GM12878 (cell line): ENCODE data around the gene VSTM5.

Experiments used
- BACH1 ChIP-seq: fragments of 450-650 bp; IDR thresholded peaks from 2 replicates; pipeline ENCODE4 v1.6.1; 2017; ENCODE audit warnings: mild to moderate bottlenecking, borderline replicate concordance
- CREB1 ChIP-seq: IDR thresholded peaks from 2 replicates; pipeline ENCODE4 v1.6.1; 2012; ENCODE audit warnings: low read depth, mild to moderate bottlenecking, inconsistent platforms
- MEF2A ChIP-seq: IDR thresholded peaks from 2 replicates; pipeline ENCODE4 v1.6.1; 2011; ENCODE audit warnings: low read depth, mild to moderate bottlenecking, low read length, moderate library complexity; ENCODE audit not compliant: insufficient read depth
- MXI1 ChIP-seq: fragments of 150-350 bp; IDR thresholded peaks from 2 replicates; pipeline ENCODE4 v1.6.1; 2011; ENCODE audit warnings: low read depth, mild to moderate bottlenecking, inconsistent platforms, low read length, improper control_type of control experiment
- POLR2AphosphoS2 ChIP-seq: IDR thresholded peaks from 2 replicates; pipeline ENCODE4 v1.6.1; 2011; ENCODE audit warnings: low read depth, mild to moderate bottlenecking, low read length, improper control_type of control experiment, moderate library complexity
- RELA ChIP-seq: fragments of 450-650 bp; IDR thresholded peaks from 2 replicates; pipeline ENCODE4 v1.8.0; 2014; ENCODE audit warnings: borderline replicate concordance; ENCODE audit not compliant: partially characterized antibody
- SP1 ChIP-seq: IDR thresholded peaks from one replicate; pipeline ENCODE4 v1.6.1; 2011; ENCODE audit warnings: low read depth, low read length
- SUZ12 ChIP-seq: fragments of 200-600 bp; sonication (generic); IDR thresholded peaks from one replicate; pipeline ENCODE4 v1.6.1; 2018; ENCODE audit warnings: antibody characterized with exemption, mild to moderate bottlenecking; ENCODE audit not compliant: unreplicated experiment
- TF ChIP-seq, protein P1 (sequence below), 3 experiments: IDR thresholded peaks in 2 of 3; conservative IDR thresholded peaks in 1 of 3; 2 replicates each; pipeline ENCODE4 v1.5.1; 2011; ENCODE audit warnings: low read depth in 3 of 3, low read length in 3 of 3, mild to moderate bottlenecking in 3 of 3, control low read depth in 2 of 3, moderate library complexity in 2 of 3, inconsistent platforms in 1 of 3, mixed read lengths in 1 of 3; ENCODE audit not compliant: control insufficient read depth in 2 of 3, insufficient read depth in 1 of 3; ENCODE audit errors: extremely low read depth in 1 of 3

DNA sequence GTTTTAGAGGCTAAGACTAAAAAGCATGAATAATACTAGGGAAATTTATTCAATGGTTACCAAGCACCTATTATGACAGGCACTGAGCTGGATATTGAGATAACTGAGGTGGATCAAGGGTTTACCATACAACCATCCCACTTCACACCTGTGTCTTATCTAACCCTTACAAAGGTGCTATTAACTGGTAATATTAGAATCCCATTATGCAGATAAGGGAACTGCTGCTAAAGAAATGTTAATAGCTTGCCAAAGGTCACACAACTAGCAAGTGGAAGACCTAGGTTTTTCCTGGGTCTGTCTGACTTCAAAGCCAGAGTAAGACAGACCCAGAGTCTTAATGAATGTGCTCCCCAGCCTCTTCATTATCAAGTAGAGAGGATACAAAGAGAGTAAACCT is 21.1 kb upstream of the VSTM5 start:
- TF ChIP-seq, protein P1, sequence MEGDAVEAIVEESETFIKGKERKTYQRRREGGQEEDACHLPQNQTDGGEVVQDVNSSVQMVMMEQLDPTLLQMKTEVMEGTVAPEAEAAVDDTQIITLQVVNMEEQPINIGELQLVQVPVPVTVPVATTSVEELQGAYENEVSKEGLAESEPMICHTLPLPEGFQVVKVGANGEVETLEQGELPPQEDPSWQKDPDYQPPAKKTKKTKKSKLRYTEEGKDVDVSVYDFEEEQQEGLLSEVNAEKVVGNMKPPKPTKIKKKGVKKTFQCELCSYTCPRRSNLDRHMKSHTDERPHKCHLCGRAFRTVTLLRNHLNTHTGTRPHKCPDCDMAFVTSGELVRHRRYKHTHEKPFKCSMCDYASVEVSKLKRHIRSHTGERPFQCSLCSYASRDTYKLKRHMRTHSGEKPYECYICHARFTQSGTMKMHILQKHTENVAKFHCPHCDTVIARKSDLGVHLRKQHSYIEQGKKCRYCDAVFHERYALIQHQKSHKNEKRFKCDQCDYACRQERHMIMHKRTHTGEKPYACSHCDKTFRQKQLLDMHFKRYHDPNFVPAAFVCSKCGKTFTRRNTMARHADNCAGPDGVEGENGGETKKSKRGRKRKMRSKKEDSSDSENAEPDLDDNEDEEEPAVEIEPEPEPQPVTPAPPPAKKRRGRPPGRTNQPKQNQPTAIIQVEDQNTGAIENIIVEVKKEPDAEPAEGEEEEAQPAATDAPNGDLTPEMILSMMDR (IDR thresholded peaks at IDR 0.05 in 2 of 3, conservative IDR thresholded peaks at IDR 0.05 in 1 of 3; ENCODE audit: control insufficient read depth in 2 of 3, extremely low read depth in 1 of 3, insufficient read depth in 1 of 3, low read depth in 3 of 3, low read length in 3 of 3): no peak
- TF ChIP-seq MEF2A (no peak), SUZ12 (no peak), POLR2AphosphoS2 (no peak), RELA (no peak), MXI1 (no peak), CREB1 (no peak), SP1 (no peak), BACH1 (no peak)
